GM12864 (cell line): Measurements from ENCODE around the gene OIT3.

Experiments
- DNase-seq: peaks from one replicate; pipeline ENCODE4 v3.0.0-alpha.2; 2011; ENCODE audit warnings: low read depth
- H3K4me3 ChIP-seq: 2 replicates; pipeline ENCODE4 v1.5.1; 2011; ENCODE audit warnings: mild to moderate bottlenecking, low read depth, low read length, control low read depth
- TF ChIP-seq, protein P1 (sequence below): IDR thresholded peaks from 2 replicates; pipeline ENCODE4 v1.5.1; 2011; ENCODE audit warnings: low read depth, mild to moderate bottlenecking, moderate library complexity, low read length, control low read depth, inconsistent platforms; ENCODE audit errors: missing control alignments

Gene OIT3

DNA sequence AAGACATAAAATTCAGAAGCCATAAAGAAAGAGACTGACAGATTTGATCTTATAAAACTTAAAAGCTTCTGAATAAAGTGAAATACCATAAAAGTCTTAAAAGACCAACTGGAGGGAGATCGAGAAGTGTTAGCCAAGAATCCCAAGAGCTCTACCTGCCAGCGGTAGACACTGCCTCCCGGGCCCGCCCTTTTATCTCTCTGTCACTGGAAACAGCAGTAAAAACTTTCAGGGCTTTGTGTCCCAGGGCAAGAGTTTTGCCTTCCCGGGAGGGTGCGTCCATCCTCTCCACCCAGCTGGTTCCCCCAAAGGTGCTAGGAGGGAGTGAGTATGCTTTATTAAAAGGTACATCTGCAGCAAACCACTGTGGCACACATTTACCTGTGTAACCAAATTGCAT lies 55.2 kb downstream of the OIT3 start:
- no peak overlapping the region for H3K4me3 ChIP-seq
- TF ChIP-seq, protein P1, sequence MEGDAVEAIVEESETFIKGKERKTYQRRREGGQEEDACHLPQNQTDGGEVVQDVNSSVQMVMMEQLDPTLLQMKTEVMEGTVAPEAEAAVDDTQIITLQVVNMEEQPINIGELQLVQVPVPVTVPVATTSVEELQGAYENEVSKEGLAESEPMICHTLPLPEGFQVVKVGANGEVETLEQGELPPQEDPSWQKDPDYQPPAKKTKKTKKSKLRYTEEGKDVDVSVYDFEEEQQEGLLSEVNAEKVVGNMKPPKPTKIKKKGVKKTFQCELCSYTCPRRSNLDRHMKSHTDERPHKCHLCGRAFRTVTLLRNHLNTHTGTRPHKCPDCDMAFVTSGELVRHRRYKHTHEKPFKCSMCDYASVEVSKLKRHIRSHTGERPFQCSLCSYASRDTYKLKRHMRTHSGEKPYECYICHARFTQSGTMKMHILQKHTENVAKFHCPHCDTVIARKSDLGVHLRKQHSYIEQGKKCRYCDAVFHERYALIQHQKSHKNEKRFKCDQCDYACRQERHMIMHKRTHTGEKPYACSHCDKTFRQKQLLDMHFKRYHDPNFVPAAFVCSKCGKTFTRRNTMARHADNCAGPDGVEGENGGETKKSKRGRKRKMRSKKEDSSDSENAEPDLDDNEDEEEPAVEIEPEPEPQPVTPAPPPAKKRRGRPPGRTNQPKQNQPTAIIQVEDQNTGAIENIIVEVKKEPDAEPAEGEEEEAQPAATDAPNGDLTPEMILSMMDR = no peak
- DNase-seq = no peak

DNA sequence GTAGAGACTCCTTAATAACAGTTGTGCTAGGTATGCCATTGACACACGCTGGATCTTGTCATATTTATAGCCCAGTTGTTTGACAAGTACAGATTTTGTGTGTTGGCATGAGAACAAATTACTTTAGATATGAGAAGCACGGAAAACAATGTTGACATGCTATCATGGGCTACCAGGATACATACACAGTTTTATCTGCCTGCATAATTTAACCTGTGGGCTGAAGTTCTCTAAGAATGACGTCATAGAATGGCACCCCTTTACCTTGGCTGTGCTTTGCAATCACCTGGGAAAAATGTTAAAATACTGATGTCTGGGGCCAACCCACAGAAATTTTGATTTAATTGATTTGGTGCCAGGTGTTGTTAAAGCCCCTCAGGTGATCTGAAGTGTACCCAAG lies 58.2 kb downstream of the OIT3 start:
- H3K4me3 ChIP-seq = no peak overlapping the region
- DNase-seq = no peak
- TF ChIP-seq, protein P1 = no peak

DNA sequence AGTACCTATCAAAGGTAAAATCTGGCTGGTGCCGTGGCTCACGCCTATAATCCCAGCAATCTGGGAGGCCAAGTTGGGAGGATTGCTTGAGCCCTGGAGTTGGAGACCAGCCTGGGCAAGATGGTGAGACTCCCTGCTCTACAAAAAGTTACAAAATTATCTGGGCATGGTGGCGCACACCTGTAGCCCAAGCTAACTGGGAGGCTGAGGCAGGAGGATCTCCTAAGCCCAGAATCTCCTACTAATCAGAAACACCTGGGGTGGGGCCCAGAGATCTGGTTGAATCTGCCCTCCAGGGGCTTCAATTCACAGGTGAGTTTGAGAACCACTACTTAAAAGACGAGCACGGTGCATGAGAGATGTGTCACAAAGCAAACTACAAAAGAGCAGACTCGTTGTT lies 58.6 kb downstream of the OIT3 start:
- H3K4me3 ChIP-seq = no peak overlapping the region
- TF ChIP-seq, protein P1 = no peak
- DNase-seq = no peak

DNA sequence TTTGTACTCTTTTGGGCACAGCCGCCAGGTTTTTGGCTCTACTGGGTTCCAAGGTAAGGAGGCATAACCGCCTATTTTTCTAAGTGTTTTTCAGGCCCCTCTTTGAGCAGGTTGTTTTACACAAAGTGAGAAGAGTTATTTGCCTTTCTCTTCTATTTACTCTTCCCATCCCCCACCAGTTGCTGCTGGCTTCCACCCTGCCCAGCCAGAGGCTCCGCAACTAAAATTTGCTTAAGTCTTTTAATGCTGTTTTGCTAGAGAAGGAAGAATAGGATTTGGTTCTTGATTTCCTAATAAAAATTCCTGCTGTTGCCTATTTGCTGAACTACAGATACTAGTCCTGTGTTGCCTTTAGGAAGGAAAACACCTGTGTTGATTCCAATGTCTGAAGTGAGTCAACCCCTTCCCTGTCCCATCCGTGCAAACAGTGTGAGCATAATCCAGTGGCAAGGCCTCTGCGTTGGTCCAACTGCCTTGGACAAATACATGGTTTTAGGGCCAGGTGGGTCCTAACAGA lies 59.2 kb downstream of the OIT3 start:
- TF ChIP-seq, protein P1 = no peak
- H3K4me3 ChIP-seq = no peak overlapping the region
- no peak for DNase-seq

DNA sequence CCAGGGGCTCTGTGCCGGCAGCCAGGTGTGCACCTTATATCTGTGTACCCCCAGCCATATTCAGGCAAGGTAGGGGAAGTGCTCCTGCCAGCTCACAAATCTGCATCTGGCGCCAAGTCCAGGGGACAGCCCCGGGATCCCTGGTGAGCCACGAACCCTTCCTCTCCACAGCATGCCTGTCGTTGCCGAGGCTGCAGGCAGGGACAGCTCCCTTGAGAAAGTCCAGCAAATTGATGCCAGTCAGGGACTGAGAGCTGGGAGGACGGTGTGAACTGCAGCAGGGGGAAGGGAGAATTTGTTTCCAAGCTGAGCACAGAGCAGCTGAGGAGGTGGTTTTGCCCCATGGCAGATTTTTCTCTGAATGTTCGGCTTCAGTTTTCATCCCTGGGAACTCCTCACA lies 60.1 kb downstream of the OIT3 start:
- TF ChIP-seq, protein P1 = no peak
- no peak overlapping the region for H3K4me3 ChIP-seq
- no peak for DNase-seq

DNA sequence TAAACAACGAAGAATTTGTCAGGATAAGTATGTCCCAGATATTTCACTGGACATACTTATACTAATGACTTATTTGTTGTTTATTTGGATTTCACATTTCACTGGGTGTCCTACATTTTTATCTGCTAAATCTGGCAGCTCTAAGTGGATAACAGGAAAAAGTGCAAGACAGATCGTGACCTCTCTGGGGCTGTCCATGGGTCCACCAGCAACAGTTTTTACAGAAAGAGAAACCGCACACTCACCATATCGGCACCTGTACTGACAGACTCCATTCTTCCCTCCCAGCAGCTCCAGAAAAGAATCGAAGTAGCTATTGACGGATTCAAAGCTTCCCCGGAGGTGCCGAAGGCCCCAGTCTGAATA lies 60.7 kb downstream of the OIT3 start:
- no peak for DNase-seq
- TF ChIP-seq, protein P1 = no peak
- H3K4me3 ChIP-seq = no peak overlapping the region
